Fibroblast of villous mesenchyme (primary cell): ENCODE measurements around the gene ACVR2A. TPM values are rescaled to one million over a fixed set of nuclear protein-coding genes. Genes with fewer than 3 reads are reported as not detected.

Experiments used
- DNase-seq: peaks from one replicate; pipeline ENCODE4 v3.0.0-alpha.2; 2010; ENCODE audit warnings: low read depth
- H3K4me3 ChIP-seq: 2 replicates; pipeline ENCODE4 v1.5.1; 2011; ENCODE audit warnings: low read depth, mild to moderate bottlenecking, low read length
- total RNA-seq: library from RNA; depleted of rRNA; stranded (reverse); fragments of >200 nt; gene quantifications from 2 replicates; pipeline ENCODE4 v1.2.3, GENCODE V29; 2012
- TF ChIP-seq, protein P1 (sequence below): IDR thresholded peaks from 2 replicates; pipeline ENCODE4 v1.5.1; 2012; ENCODE audit warnings: low read depth, mild to moderate bottlenecking, low read length; ENCODE audit not compliant: insufficient read depth

ACVR2A gene
- total RNA-seq, 1 donor, result 25.9 TPM

DNA sequence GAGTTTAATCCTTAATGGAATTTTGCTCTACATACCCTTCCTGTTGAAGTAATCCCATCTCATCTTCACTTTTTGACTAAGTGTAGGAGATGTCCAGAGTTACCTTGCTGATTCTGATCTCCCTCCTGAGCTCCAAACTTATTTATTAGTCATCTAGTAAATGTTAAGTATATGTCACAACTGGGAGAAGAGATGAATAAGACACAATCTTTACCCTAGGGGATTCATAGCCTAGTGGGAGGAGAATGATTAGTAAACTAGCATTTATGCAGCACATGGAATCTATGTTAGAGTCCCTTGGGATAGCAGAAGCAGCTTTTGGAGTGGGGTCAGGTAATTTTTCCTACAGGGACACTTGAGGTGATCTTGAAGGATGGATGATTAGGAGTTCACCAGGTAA, 20.7 kb downstream of the ACVR2A start:
- no peak for DNase-seq
- TF ChIP-seq, protein P1, sequence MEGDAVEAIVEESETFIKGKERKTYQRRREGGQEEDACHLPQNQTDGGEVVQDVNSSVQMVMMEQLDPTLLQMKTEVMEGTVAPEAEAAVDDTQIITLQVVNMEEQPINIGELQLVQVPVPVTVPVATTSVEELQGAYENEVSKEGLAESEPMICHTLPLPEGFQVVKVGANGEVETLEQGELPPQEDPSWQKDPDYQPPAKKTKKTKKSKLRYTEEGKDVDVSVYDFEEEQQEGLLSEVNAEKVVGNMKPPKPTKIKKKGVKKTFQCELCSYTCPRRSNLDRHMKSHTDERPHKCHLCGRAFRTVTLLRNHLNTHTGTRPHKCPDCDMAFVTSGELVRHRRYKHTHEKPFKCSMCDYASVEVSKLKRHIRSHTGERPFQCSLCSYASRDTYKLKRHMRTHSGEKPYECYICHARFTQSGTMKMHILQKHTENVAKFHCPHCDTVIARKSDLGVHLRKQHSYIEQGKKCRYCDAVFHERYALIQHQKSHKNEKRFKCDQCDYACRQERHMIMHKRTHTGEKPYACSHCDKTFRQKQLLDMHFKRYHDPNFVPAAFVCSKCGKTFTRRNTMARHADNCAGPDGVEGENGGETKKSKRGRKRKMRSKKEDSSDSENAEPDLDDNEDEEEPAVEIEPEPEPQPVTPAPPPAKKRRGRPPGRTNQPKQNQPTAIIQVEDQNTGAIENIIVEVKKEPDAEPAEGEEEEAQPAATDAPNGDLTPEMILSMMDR, result no peak

GRCh38 chr2:147867050-147867449, 22.2 kb downstream of the ACVR2A start:
- no peak for DNase-seq

More for the DNA sequence above, 20.7 kb downstream of the ACVR2A start:
- no peak overlapping the region for H3K4me3 ChIP-seq

GRCh38 chr2:147869934-147870333, 25.1 kb downstream of the ACVR2A start:
- TF ChIP-seq, protein P1, result no peak
- no peak for DNase-seq
- H3K4me3 ChIP-seq, result no peak overlapping the region

More at GRCh38 chr2:147867050-147867449, 22.2 kb downstream of the ACVR2A start:
- H3K4me3 ChIP-seq, result no peak overlapping the region
- TF ChIP-seq, protein P1, result no peak

DNA sequence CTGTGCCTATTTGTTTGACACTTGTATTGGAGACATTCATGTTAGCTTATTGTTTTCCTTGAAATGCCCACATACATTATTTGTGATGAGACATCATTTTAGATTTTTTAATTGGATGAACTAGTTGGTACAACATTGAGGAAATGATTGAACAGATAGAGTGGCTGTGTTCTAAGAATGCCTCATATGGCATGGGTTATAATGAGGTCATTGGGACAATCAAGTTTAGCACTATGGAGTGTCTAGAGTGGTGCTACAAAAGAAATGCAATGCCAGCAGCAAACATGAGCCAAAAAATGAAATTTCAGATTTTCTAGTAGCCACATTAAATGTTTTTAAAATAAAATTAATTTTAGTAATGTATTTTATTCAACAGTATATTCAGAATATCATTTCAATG, 28.1 kb downstream of the ACVR2A start:
- no peak for DNase-seq
- TF ChIP-seq, protein P1, result no peak
- no peak overlapping the region for H3K4me3 ChIP-seq

DNA sequence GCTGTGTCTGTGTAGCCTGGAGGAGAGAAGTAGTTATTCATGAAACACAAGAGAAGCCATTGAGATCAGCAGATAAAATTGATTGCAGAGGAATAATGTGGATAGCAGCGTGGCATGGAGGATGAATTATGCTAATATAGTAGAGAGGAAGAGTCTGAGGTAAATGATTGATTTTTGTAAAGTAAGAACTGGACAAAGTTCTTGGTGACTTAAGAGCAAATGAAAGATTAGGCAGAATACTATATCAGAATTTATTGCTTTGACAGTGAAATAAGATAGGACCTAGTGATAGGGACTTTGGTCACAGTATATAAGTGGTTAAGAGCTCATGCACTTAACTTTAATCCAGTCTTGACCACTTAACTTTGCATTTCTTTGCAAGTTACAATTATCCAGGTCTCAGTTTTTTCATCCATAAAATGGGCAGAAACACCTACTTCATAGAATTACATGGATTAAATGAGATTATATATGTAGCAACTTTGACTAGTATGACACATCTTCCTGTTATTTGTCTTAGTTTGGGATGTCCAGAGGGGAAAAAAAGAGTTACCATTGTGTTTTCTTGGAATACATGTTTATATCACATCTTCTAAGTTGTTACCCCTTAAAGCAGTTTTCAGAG, 29.1 kb downstream of the ACVR2A start:
- TF ChIP-seq, protein P1, result no peak
- no peak for DNase-seq
- no peak overlapping the region for H3K4me3 ChIP-seq

- TF ChIP-seq, protein P1, result no peak
- no peak overlapping the region for H3K4me3 ChIP-seq
- no peak for DNase-seq
These were observed 35.0 kb downstream of the ACVR2A start for GRCh38 chr2:147879846-147880245.

DNA sequence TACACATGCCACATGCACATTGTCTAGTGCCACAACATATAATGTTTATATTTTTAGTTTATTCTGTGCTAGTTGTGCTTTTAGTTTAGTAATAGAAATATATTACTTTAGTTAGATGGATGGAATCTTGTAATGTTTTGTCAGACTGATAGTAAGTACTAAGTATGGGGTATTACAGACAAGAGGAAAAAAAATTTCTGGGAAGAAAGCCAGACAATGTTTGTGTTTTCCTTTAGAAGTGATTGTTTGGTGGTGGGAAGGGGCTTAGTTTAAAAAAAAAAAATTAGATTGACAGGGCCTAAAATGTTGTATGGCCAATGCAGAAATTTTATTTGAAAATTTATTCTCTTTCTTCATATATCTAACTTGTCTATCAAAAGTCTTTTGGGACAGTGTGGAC, 37.8 kb downstream of the ACVR2A start:
- no peak overlapping the region for H3K4me3 ChIP-seq
- TF ChIP-seq, protein P1, result no peak
- no peak for DNase-seq
